ENCODE results near the gene FAM81A.

DNA sequence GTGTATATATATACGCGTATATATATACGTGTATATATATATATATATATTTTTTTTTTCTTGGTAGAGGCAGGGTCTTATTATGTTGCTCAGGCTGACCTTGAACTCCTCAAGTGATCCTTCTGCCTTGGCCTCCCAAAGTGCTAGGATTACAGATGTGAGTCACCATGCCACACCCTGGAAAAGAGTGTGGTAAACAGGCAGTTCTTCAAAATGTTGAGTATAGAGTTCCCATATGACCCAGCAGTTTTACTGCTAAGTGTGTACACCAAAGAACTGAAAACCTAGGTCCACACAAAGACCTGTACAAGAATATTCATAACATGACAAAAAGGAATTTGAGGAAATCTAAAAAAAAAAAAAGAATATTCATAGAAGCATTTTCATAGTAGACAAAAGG lies 101.8 kb downstream of the FAM81A start:
- TF ChIP-seq GABPA (IDR thresholded peaks at IDR 0.05; ENCODE audit: low read depth) (no peak), POLR2AphosphoS5 (IDR thresholded peaks at IDR 0.05; ENCODE audit: low read depth) (no peak), SPI1 (IDR thresholded peaks at IDR 0.05; ENCODE audit: borderline replicate concordance, low read depth) (no peak)
- TF ChIP-seq, protein P1, sequence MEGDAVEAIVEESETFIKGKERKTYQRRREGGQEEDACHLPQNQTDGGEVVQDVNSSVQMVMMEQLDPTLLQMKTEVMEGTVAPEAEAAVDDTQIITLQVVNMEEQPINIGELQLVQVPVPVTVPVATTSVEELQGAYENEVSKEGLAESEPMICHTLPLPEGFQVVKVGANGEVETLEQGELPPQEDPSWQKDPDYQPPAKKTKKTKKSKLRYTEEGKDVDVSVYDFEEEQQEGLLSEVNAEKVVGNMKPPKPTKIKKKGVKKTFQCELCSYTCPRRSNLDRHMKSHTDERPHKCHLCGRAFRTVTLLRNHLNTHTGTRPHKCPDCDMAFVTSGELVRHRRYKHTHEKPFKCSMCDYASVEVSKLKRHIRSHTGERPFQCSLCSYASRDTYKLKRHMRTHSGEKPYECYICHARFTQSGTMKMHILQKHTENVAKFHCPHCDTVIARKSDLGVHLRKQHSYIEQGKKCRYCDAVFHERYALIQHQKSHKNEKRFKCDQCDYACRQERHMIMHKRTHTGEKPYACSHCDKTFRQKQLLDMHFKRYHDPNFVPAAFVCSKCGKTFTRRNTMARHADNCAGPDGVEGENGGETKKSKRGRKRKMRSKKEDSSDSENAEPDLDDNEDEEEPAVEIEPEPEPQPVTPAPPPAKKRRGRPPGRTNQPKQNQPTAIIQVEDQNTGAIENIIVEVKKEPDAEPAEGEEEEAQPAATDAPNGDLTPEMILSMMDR (IDR thresholded peaks at IDR 0.05; ENCODE audit: insufficient read depth, low read length) = no peak

All from HL-60 (cell line).